Stimulated activated CD4-positive, alpha-beta T cell treated with anti-CD3 and anti-CD28 coated beads, Interleukin-4, amount 100 ng/mL, for 4 hours (primary cell): Measurements from ENCODE around the gene HOXC10.

Experiments used
- DNase-seq, 2 experiments: peaks; one replicate each; pipeline ENCODE4 v3.0.0-alpha.2; 2020

HOXC10 gene

DNA sequence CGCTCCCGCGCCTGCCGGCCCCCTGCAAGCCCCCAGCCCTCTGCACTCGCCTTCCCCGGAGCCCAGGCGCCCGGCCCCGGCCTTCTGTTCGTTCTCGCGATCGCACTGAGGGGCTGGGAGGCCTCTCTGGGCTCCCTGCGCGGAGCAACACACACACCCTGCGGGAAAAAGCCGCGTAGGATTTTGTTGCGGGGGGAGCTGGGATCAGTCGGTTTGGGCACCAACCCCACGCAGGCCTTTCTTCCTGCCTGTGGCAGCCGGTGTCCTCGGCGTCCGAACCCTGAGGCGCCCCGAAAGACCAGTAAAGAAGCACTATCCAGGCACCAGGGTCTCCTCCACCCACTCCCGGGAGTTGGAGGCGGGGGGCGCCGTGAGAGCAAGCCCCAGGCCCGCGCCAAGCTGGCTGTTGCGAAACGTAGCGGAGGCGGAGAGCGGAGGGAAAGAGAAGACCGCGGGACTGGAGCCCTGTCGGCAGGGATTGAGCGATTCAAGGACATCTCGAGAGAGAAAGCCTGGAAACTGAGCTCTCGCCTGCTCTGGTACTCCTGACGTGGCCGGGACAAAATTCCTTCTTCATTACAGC is 46.0 kb downstream of the HOXC10 start:
- DNase-seq: no peak

- no peak for DNase-seq
These were observed 46.5 kb downstream of the HOXC10 start for GRCh38 chr12:54031480-54031879.

GRCh38 chr12:54032086-54032619 is 47.2 kb downstream of the HOXC10 start:
- DNase-seq: no peak

DNA sequence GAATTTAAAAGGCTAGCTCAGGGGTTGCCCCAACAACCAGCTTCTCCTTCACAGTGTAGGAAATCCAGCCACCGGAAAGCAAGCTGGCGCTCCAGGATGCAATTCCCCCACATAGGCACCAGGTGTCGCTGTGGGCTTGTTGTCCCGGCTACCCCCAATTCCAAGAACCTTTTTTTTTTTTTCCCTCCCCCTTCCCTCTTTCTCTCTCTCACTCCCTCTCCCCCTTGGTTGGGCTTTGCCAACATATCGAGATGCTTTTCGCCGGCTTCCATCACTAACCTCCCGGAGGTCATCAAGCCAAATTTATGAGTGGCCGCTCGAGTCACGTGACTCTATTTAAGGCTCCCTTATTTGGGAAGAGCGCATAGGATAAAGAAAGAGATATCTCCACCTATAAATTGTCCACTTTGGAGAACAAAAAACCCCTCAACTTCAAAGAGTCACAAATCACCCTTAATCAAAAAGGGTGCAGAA is 47.7 kb downstream of the HOXC10 start, which contains the start of gene HOXC5:
Gene HOXC5, plus strand, starts transcription at position 424 of the 474 bp plus-strand sequence. CDS start 73 bp downstream, outside the sequence.
- peak; percentile 39 to 51 for DNase-seq

DNA sequence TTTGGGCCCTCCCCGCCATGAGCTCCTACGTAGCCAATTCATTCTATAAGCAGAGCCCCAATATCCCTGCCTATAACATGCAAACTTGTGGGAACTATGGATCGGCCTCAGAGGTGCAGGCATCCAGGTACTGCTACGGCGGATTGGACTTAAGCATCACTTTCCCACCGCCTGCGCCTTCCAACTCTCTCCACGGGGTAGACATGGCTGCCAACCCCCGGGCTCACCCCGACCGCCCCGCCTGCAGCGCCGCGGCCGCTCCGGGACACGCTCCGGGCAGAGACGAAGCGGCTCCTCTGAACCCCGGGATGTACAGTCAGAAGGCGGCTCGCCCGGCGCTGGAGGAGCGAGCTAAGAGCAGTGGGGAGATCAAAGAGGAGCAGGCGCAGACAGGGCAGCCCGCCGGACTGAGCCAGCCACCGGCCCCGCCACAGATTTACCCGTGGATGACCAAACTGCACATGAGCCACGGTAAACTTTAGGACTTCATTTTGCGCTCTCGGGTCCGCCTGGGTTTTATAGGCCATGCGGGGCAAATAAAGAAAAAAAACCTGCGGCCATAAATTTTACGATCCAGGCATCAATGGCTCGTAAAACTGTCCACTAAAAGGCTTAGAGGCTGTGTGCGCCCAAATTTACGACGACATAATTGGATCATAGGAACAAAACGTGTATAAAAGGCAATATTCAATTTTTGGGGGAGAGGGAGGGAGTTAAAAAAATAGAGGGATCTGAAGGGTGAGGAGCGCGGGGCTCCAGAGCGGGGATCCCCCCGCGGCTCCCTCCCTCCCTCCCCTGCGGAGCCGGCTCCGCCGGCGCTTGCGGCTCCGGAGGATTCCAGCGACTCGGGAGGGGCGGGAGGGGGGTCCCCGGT is 48.4 kb downstream of the HOXC10 start:
- no peak for DNase-seq

GRCh38 chr12:54033980-54034784 is 49.2 kb downstream of the HOXC10 start:
- DNase-seq: no peak

GRCh38 chr12:54034785-54035310 is 49.9 kb downstream of the HOXC10 start:
- no peak for DNase-seq

- DNase-seq: no peak
These were observed 50.8 kb downstream of the HOXC10 start for GRCh38 chr12:54035568-54036264.

DNA sequence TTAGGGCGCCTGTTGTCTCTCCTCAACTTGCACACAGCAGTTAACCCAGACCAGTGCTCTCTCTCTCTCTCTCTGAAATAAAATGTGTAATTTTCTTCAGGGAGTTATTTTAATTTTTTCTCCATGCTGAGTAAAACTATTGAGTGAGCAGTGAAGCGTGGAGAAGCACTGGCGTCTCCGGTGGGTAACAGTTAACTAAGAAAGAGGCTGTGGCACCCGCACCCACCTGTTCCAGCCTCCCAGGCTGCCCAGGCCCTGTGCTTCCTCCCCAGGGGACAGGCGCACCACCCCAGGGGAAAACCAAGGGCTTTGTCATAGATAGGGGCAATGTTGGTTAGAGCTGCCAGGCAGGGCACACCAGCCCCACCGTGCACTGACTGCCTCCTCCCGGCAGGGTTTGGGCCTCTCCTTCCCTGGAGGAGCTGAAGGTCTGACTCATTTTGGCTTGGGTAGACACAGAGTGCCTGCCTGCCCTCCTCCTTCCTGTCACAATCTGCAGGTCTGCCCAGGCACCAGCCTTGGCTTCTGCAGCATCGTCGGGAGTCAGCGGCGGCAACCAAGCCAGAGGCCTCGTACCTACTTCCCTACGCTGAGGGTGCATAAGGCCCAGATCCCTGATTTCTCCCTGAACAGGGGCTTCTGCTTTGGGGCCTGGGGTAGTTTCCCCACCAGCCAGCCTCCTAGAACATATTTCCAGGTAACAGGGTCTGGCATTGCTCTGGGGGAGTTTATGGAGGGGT is 51.8 kb downstream of the HOXC10 start:
- no peak for DNase-seq

DNA sequence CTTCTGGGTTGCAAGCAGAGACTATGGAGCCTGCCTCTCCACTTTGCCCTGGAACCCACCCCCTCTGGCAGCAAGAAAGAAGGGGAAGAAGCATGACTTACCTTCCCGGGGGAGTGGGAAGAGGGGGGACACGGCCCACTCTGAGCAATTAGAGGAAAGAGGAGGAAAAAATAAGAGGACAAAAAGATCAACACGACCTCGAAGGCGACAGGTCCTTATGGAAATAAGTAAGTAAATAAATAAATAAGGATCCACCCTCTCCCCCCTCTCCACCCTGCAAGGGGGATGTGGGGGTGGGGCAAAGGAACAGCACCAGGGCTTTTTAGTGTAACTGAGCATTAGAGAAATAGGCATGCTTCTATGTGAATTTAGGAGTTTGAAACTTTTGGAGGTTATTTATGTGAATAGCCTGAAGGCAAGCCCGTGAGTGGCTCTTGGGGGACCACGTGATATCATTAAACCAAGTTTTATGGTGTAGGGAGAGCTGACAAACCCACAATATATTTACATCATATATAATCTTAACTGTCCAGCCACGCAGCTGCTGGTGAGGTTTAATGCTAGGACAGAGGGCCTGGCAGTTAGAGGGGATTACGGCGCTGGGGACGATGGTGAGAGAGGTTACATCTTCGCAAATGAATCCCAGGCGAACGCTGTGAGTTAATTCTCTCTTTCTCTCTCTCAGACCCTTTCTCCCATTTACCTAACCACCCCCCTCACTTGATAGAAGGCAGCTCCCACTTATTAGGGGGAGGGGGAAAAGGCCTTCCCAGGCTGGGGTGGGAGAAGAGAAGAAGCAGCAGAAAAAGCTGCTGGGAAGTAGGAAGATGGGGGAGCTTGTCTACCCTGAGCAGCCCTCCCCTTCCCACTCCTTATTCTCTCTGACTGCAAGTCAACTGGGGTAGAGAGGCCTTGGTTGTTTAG is 52.7 kb downstream of the HOXC10 start:
- no peak for DNase-seq

DNA sequence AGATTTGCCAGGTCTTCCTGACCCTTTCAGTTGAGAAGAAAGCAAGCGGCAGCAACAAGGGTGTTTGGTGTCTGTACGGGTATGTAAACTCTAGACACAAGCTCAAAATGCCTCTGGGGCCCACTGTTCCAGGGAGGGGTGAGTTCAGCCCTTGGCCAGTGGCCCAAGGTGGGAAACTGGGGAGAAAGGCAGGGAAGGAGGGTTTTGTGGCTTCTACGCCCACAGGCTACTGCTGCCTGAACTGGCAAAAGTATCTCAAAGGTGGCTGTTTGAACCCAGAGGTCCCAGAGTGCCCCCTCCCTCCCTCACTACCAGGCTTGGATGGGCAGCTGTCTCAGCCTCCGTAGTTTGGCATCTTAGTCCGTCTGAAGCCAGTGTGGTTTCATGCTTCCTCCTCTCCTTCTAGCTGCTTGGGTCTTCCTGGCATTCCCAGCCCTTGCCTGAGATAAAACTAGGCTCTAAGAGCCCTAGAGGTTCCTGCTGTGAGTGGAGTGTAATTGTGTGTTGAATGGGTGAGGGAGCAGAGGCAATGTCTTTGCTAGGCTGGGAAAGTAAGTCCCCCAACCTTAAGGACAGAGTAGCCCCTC is 53.4 kb downstream of the HOXC10 start:
- no peak for DNase-seq

GRCh38 chr12:54038871-54039414 is 54.0 kb downstream of the HOXC10 start:
- DNase-seq: no peak

DNA sequence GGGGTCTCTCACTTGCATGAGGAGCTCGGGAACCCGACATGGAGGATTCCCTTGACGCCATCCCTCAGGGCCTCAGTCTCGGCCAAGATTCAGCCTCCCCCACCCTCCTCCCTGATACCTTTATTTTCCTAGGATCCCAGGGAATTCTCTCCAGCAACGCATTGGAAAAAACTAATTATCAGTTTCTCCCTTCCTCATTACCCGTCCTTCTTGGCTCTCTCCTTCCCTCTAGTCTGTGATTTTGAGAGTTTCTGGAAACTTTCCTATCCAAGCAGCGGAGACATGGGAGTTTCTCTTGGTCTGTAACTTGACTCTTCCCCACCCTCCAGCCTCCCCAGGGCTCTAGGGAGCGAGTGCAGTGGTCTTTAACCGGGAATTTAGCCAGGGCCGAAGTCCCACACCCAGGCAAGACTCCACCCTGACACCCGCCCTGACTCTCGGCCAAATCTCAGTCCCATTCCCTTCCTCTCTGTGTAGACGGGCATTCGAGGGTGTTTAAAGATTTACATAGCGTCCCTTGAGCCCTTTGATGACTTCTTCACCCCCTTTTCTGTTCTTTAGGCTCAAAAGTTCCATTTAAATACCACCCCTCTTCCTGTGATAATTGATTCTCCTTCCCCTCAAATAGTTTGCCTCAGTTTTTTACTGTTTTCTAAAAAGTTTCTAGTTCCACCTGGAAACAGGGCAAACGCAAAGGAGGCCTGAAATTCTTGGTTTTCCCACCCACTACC is 54.6 kb downstream of the HOXC10 start:
- DNase-seq: no peak
